K562 (cell line): ENCODE results near the gene BPHL. TPM values are rescaled to one million over a fixed set of nuclear protein-coding genes. Genes with fewer than 3 reads are reported as not detected.

Source experiments
- ATAC-seq: fragments of 200-7000 bp; cut with Tn5 transposase; 3 replicates; pipeline ENCODE4 v1.9.1; 2020; ENCODE audit warnings: moderate library complexity
- BruUV-seq: library from RNA; stranded (reverse); fragments of 400-500 nt; replicated peaks from 2 replicates; lab custom pipeline; 2021; lab: Mats Ljungman, UMichigan
- CTCF ChIA-PET: fragments of 300-600 bp; formaldehyde crosslinking; extraction: SDS; loops from one replicate; lab custom pipeline; 2021; ENCODE audit warnings: low intra/inter-chr PET ratio; lab: Yijun Ruan, JAX
- POLR2A ChIA-PET: fragments of 300-600, 350-650 bp; sonication (Branson Sonifier 250); formaldehyde crosslinking; extraction: SDS; loops from one replicate; lab custom pipeline; 2021; ENCODE audit warnings: antibody characterized with exemption, inconsistent platforms; lab: Yijun Ruan, JAX
- DNase-seq, 4 experiments: peaks; one replicate each; pipeline versions ENCODE4 v3.0.0 to v3.0.0-alpha.2; 2011 to 2018; ENCODE audit warnings: low spot score in 3 of 4, mixed read lengths in 3 of 4; ENCODE audit errors: extremely low read depth in 1 of 4
- FAIRE-seq: peaks from 2 replicates; lab custom pipeline; 2011; peaks lifted over from hg19 to GRCh38; lab: Jason Lieb, UNC
- H2AFZ ChIP-seq: 2 replicates; pipeline ENCODE4 v1.6.0; 2011; ENCODE audit warnings: low read depth, low read length, control low read depth, inconsistent platforms
- H3K27ac ChIP-seq: fragments of 200-600 bp; 3 replicates; pipeline ENCODE4 v1.8.0; 2011; ENCODE audit warnings: low read depth, mild to moderate bottlenecking, control low read depth, inconsistent platforms, low read length, moderate library complexity, mixed read lengths; ENCODE audit errors: extremely low read depth
- H3K27me3 ChIP-seq, 2 experiments: fragments of 300-600 bp in 1 of 2; 2 replicates in 1 of 2; 3 replicates in 1 of 2; pipeline versions ENCODE4 v1.6.0 to v1.8.0; 2011; ENCODE audit warnings: inconsistent platforms in 2 of 2, low read length in 2 of 2, mild to moderate bottlenecking in 1 of 2, mixed read lengths in 1 of 2, moderate library complexity in 1 of 2; ENCODE audit not compliant: control insufficient read depth in 2 of 2, insufficient read depth in 2 of 2
- H3K36me3 ChIP-seq: fragments of 300-600 bp; 3 replicates; pipeline ENCODE4 v1.8.0; 2011; ENCODE audit warnings: mild to moderate bottlenecking, low read length, inconsistent platforms; ENCODE audit not compliant: control insufficient read depth, insufficient read depth
- H3K4me1 ChIP-seq, 2 experiments: fragments of 200-600 bp in 1 of 2; replicated peaks in 1 of 2; 2 replicates in 1 of 2; 3 replicates in 1 of 2; pipeline versions ENCODE4 v1.5.1 to v1.8.0; 2011; ENCODE audit warnings: inconsistent platforms in 2 of 2, low read length in 2 of 2, mild to moderate bottlenecking in 1 of 2, mixed read lengths in 1 of 2, moderate library complexity in 1 of 2; ENCODE audit not compliant: control insufficient read depth in 2 of 2, insufficient read depth in 2 of 2
- H3K4me2 ChIP-seq: 2 replicates; pipeline ENCODE4 v1.6.1; 2011; ENCODE audit warnings: low read length, control low read depth, inconsistent platforms, mixed read lengths; ENCODE audit not compliant: insufficient read depth
- H3K4me3 ChIP-seq: fragments of 200-600 bp; sonication (generic), shearing (Covaris generic); 2 replicates; pipeline ENCODE4 v1.5.1; 2016; ENCODE audit warnings: control low read depth, inconsistent platforms
- H3K79me2 ChIP-seq: fragments of 200-600 bp; 3 replicates; pipeline ENCODE4 v1.8.0; 2011; ENCODE audit warnings: low read length, inconsistent platforms; ENCODE audit not compliant: control insufficient read depth, insufficient read depth
- H3K9ac ChIP-seq, 2 experiments: 2 replicates each; pipeline versions ENCODE4 v1.6.0 to v1.6.1; 2011; ENCODE audit warnings: low read depth in 2 of 2, low read length in 2 of 2, control low read depth in 1 of 2, inconsistent platforms in 1 of 2, mild to moderate bottlenecking in 1 of 2, mixed read lengths in 1 of 2; ENCODE audit not compliant: insufficient read depth in 1 of 2
- H3K9me1 ChIP-seq: one replicate; pipeline ENCODE4 v1.6.0; 2011; ENCODE audit warnings: inconsistent platforms, mild to moderate bottlenecking, low read length, moderate library complexity; ENCODE audit not compliant: control insufficient read depth, insufficient read depth
- H3K9me3 ChIP-seq: replicated peaks from 2 replicates; pipeline ENCODE4 v1.5.1; 2011; ENCODE audit warnings: low read depth, low read length, inconsistent platforms; ENCODE audit not compliant: control insufficient read depth, insufficient read depth
- H4K20me1 ChIP-seq: replicated peaks from 2 replicates; pipeline ENCODE4 v1.6.1; 2011; ENCODE audit warnings: low read length, inconsistent platforms, mixed read lengths; ENCODE audit not compliant: control insufficient read depth, insufficient read depth
- CSDE1 ChIP-seq, 2 experiments: fragments of 450-650 bp; IDR thresholded peaks; 2 replicates each; pipeline ENCODE4 v1.6.1; 2016; ENCODE audit warnings: mild to moderate bottlenecking in 1 of 2
- DACH1 ChIP-seq: fragments of 450-650 bp; IDR thresholded peaks from 2 replicates; pipeline ENCODE4 v1.6.1; 2018; ENCODE audit not compliant: partially characterized antibody
- DDX20 ChIP-seq: fragments of 450-650 bp; IDR thresholded peaks from 2 replicates; pipeline ENCODE4 v1.6.1; 2016; ENCODE audit warnings: missing genetic modification characterization, low read depth, mild to moderate bottlenecking, missing compliant biosample characterization, moderate library complexity
- DMBX1 ChIP-seq: fragments of 250-450 bp; sonication (Bioruptor Pico); IDR thresholded peaks from 2 replicates; pipeline ENCODE4 v1.8.0; 2022; ENCODE audit warnings: inconsistent platforms, mild to moderate bottlenecking, moderate library complexity, borderline replicate concordance
- GTF3C2 ChIP-seq: IDR thresholded peaks from 3 replicates; pipeline ENCODE4 v1.6.1; 2011; ENCODE audit warnings: borderline replicate concordance, mild to moderate bottlenecking, moderate library complexity; ENCODE audit not compliant: insufficient read length; ENCODE audit errors: extremely low read depth
- IRF2 ChIP-seq: sonication (generic); formaldehyde crosslinking; IDR thresholded peaks from 2 replicates; pipeline ENCODE4 v1.8.1; 2022; ENCODE audit warnings: mild to moderate bottlenecking, missing genetic modification reagents
- POU5F1 ChIP-seq: fragments of 150-350 bp; IDR thresholded peaks from 2 replicates; pipeline ENCODE4 v1.6.1; 2014; ENCODE audit warnings: borderline replicate concordance, low read length, low read depth, mild to moderate bottlenecking; ENCODE audit not compliant: partially characterized antibody
- RFX5 ChIP-seq: IDR thresholded peaks from 2 replicates; pipeline ENCODE4 v1.6.1; 2011; ENCODE audit warnings: low read depth, mild to moderate bottlenecking, improper control_type of control experiment, low read length
- RHOXF2B ChIP-seq: fragments of 250-450 bp; sonication (Bioruptor Pico); conservative IDR thresholded peaks from 2 replicates; pipeline ENCODE4 v1.5.1; 2021
- SAFB2 ChIP-seq: fragments of 200-400 bp; formaldehyde crosslinking; IDR thresholded peaks from 2 replicates; pipeline ENCODE4 v1.6.1; 2018; ENCODE audit warnings: borderline replicate concordance, low read length, low read depth, moderate library complexity; ENCODE audit not compliant: severe bottlenecking
- SMAD1 ChIP-seq: fragments of 150-350 bp; IDR thresholded peaks from 2 replicates; pipeline ENCODE4 v1.6.1; 2014; ENCODE audit warnings: low read length, low read depth; ENCODE audit not compliant: partially characterized antibody
- SMARCA5 ChIP-seq: fragments of 450-650 bp; IDR thresholded peaks from 2 replicates; pipeline ENCODE4 v1.6.1; 2016
- TFAM ChIP-seq: fragments of 250-450 bp; sonication (Bioruptor Pico); conservative IDR thresholded peaks from 2 replicates; pipeline ENCODE4 v1.5.0; 2021; ENCODE audit warnings: mild to moderate bottlenecking, moderate library complexity
- ZBTB7A ChIP-seq: IDR thresholded peaks from 2 replicates; pipeline ENCODE4 v1.6.1; 2011; ENCODE audit warnings: low read depth, mild to moderate bottlenecking, low read length, moderate library complexity, borderline replicate concordance; ENCODE audit not compliant: control insufficient read depth
- ZNF197 ChIP-seq: fragments of 200-800 bp; sonication (Bioruptor generic); IDR thresholded peaks from 2 replicates; pipeline ENCODE4 v1.6.1; 2016; ENCODE audit warnings: low read depth, missing genetic modification characterization, missing compliant biosample characterization
- ZNF511 ChIP-seq: sonication (generic); formaldehyde crosslinking; IDR thresholded peaks from 2 replicates; pipeline ENCODE4 v1.8.0; 2022; ENCODE audit warnings: mild to moderate bottlenecking, missing genetic modification reagents
- WGBS: fragments of 100-300 bp; shearing (Covaris generic); methylation state at CpG from one replicate; pipeline ENCODE4 v1.1.6; 2016; ENCODE audit warnings: low coverage, mixed read lengths; ENCODE audit not compliant: insufficient coverage; ENCODE audit errors: missing lambda C conversion rate; 5-methylcytosine and 5-hydroxymethylcytosine counted together
- in situ Hi-C: fragments of 300-500 bp; cut with MboI; formaldehyde crosslinking; loops from 4 replicates; pipeline ENCODE4 v1.15.0; 2018; ENCODE audit warnings: inconsistent platforms, mixed read lengths
- intact Hi-C: fragments of 100-400 bp; cut with micrococcal nuclease; formaldehyde crosslinking; loops from 2 replicates; pipeline ENCODE4 v1.14.2; 2022
- polyA plus RNA-seq, 8 experiments: library from polyadenylated mRNA; depleted of rRNA in 4 of 8; stranded (reverse) in 5 of 8; unstranded in 3 of 8; fragments of >200 nt; fragmentation: Nextera tagmentation in 2 of 8; fragmentation: Illumina TruSeq in 1 of 8; extraction: Ambion mirVana in 2 of 8; extraction: Trizol in 1 of 8; gene quantifications; 2 replicates each; pipeline versions ENCODE4 v1.2.1 to v1.2.3, GENCODE V29; 2011 to 2014; ENCODE audit warnings: inconsistent platforms in 1 of 8, missing spikeins in 1 of 8
- total RNA-seq, 7 experiments: library from RNA; depleted of rRNA in 6 of 7; stranded (reverse); fragments of >200 nt in 6 of 7; fragmentation: Illumina TruSeq in 2 of 7; extraction: Trizol in 2 of 7; gene quantifications; 2 replicates each; pipeline versions ENCODE4 v1.2.1 to v1.2.3, GENCODE V29; 2011 to 2021; ENCODE audit warnings: low replicate concordance in 1 of 7
- TF ChIP-seq, protein P1 (sequence below), 3 experiments: fragments of 200-800 bp in 1 of 3; sonication (Bioruptor generic) in 1 of 3; sonication (generic) in 1 of 3; formaldehyde crosslinking in 1 of 3; IDR thresholded peaks; 2 replicates each; pipeline versions ENCODE4 v1.6.1 to v1.8.0; 2016 to 2022; ENCODE audit warnings: mild to moderate bottlenecking in 2 of 3, missing compliant biosample characterization in 2 of 3, missing genetic modification characterization in 2 of 3, missing genetic modification reagents in 1 of 3

BPHL gene
- total and polyA plus RNA-seq, 9 of the 15 experiments (the other 6 are each of a cell fraction or from before 2014, with no cell fraction given), result 3.5 to 17.4 (median 8.2) TPM

GRCh38 chr6:3072798-3073197, 45.7 kb upstream of the BPHL start:
- Histone ChIP-seq H3K4me1 (peaks cover 7 to 9% of the 10 kb centered on the region in 2 experiments; a peak in 4 of 5 replicates), H3K4me3 (no peak overlapping the region), H3K9me1 (no peaks in the 10 kb centered on the region), H3K79me2 (peaks cover 81% of the 10 kb centered on the region), H3K27me3 (no peaks in the 10 kb centered on the region), H3K27ac (no peak overlapping the region), H3K9me3 (no peaks in the 10 kb centered on the region), H3K36me3 (peaks cover 49% of the 10 kb centered on the region), H2AFZ (no peak overlapping the region), H4K20me1 (no peaks in the 10 kb centered on the region), H3K9ac (no peak overlapping the region), H3K4me2 (no peak overlapping the region)
- ChIA-PET CTCF (no interaction called here), POLR2A (interaction anchor here (0.6 to 2.0 kb wide), 2 partner anchors 8 to 9 kb away, joined by 3 to 6 read pairs; no protein-coding TSS in a partner anchor)
- in situ Hi-C loops, result no loop called here
- no TSS peak for BruUV-seq
- DNase-seq, result peak in 2 of 4 experiments; percentile 15 to 26
- intact Hi-C loops, result no loop called here
- 89% methylated on average over 7 of the region's 7 CpGs for WGBS
- ATAC-seq, result no peak
- TF ChIP-seq POU5F1, result no peak
- no peak for TF ChIP-seq CSDE1 (IDR thresholded peaks at IDR 0.05)
- no peak for TF ChIP-seq RFX5
- TF ChIP-seq TFAM, result no peak
- TF ChIP-seq DDX20, result no peak
- TF ChIP-seq DMBX1, result no peak
- no peak for TF ChIP-seq GTF3C2
- TF ChIP-seq ZNF197 (CRISPR knock-in tag), result no peak
- TF ChIP-seq ZNF511 (CRISPR knock-in tag), result no peak
- no peak for TF ChIP-seq SMARCA5
- TF ChIP-seq DACH1, result no peak
- TF ChIP-seq SAFB2, result no peak
- TF ChIP-seq, protein P1, sequence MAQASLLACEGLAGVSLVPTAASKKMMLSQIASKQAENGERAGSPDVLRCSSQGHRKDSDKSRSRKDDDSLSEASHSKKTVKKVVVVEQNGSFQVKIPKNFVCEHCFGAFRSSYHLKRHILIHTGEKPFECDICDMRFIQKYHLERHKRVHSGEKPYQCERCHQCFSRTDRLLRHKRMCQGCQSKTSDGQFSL (CRISPR knock-in tag; IDR thresholded peaks at IDR 0.05), result no peak
- TF ChIP-seq, protein P1 (tag; IDR thresholded peaks at IDR 0.05), result no peak
- TF ChIP-seq ZBTB7A, result no peak
- TF ChIP-seq SMAD1, result no peak
- TF ChIP-seq IRF2 (CRISPR knock-in tag), result no peak
- no peak for TF ChIP-seq RHOXF2B
- FAIRE-seq, result no peak
